Renal pelvis (tissue), 4 donors: ENCODE results near the gene PDE9A. TPM values are rescaled to one million over a fixed set of nuclear protein-coding genes. Genes with fewer than 3 reads are reported as not detected.
"Not testable (repeated sequence)": the region's sequence is repeated elsewhere in the genome, so short reads cannot be mapped to it uniquely, and the experiment has no call there.

Experiments
- DNase-seq: peaks from one replicate; pipeline ENCODE4 v3.0.0-alpha.2; 2013
- polyA plus RNA-seq, 3 donors: library from polyadenylated mRNA; unstranded; fragments of 120-200 nt; gene quantifications; one replicate each; pipeline ENCODE4 v1.2.1, GENCODE V29; 2013; ENCODE audit not compliant: insufficient read length in 3 of 3

PDE9A gene
- polyA plus RNA-seq, 3 donors = 37.3 to 45.5 (median 44.0) TPM

GRCh38 chr21:42621819-42622177, 31.6 kb upstream of the PDE9A start:
- peak; percentile 86 for DNase-seq

- DNase-seq = no peak
Observed at GRCh38 chr21:42622284-42622683, 31.1 kb upstream of the PDE9A start.

- no peak for DNase-seq
Observed at GRCh38 chr21:42623694-42624093, 29.7 kb upstream of the PDE9A start.

GRCh38 chr21:42624095-42624790, 29.2 kb upstream of the PDE9A start:
- no peak for DNase-seq

- DNase-seq = no peak
Observed at GRCh38 chr21:42624936-42625335, 28.5 kb upstream of the PDE9A start.

GRCh38 chr21:42626171-42626570, 27.2 kb upstream of the PDE9A start:
- no peak for DNase-seq

GRCh38 chr21:42627527-42628289, 25.7 kb upstream of the PDE9A start:
- no peak for DNase-seq

- DNase-seq = not testable (repeated sequence)
Observed at GRCh38 chr21:42628466-42629061, 24.9 kb upstream of the PDE9A start.

GRCh38 chr21:42629933-42630589, 23.4 kb upstream of the PDE9A start:
- no peak for DNase-seq

GRCh38 chr21:42630626-42631025, 22.8 kb upstream of the PDE9A start:
- no peak for DNase-seq

GRCh38 chr21:42631142-42631541, 22.3 kb upstream of the PDE9A start:
- DNase-seq = no peak

GRCh38 chr21:42632336-42632751, 21.1 kb upstream of the PDE9A start:
- no peak for DNase-seq

- DNase-seq = no peak
Observed at GRCh38 chr21:42632771-42633690, 20.4 kb upstream of the PDE9A start.

GRCh38 chr21:42633858-42634257, 19.6 kb upstream of the PDE9A start:
- DNase-seq = no peak

- DNase-seq = no peak
Observed at GRCh38 chr21:42635848-42636519, 17.4 kb upstream of the PDE9A start.

GRCh38 chr21:42636520-42637266, 16.7 kb upstream of the PDE9A start:
- no peak for DNase-seq

GRCh38 chr21:42637267-42638041, 16.0 kb upstream of the PDE9A start:
- no peak for DNase-seq

- no peak for DNase-seq
Observed at GRCh38 chr21:42638266-42638863, 15.1 kb upstream of the PDE9A start.

- DNase-seq = no peak
Observed at GRCh38 chr21:42639646-42640152, 13.7 kb upstream of the PDE9A start.
